Fibroblast of villous mesenchyme (primary cell): ENCODE measurements around the gene MCF2L. TPM values are rescaled to one million over a fixed set of nuclear protein-coding genes. Genes with fewer than 3 reads are reported as not detected.

ENCODE experiments used
- DNase-seq: peaks from one replicate; pipeline ENCODE4 v3.0.0-alpha.2; 2010; ENCODE audit warnings: low read depth
- H3K4me3 ChIP-seq: 2 replicates; pipeline ENCODE4 v1.5.1; 2011; ENCODE audit warnings: low read depth, mild to moderate bottlenecking, low read length
- total RNA-seq: library from RNA; depleted of rRNA; stranded (reverse); fragments of >200 nt; gene quantifications from 2 replicates; pipeline ENCODE4 v1.2.3, GENCODE V29; 2012
- TF ChIP-seq, protein P1 (sequence below): IDR thresholded peaks from 2 replicates; pipeline ENCODE4 v1.5.1; 2012; ENCODE audit warnings: low read depth, mild to moderate bottlenecking, low read length; ENCODE audit not compliant: insufficient read depth

MCF2L gene
- total RNA-seq, 1 donor = under 0.01 TPM

DNA sequence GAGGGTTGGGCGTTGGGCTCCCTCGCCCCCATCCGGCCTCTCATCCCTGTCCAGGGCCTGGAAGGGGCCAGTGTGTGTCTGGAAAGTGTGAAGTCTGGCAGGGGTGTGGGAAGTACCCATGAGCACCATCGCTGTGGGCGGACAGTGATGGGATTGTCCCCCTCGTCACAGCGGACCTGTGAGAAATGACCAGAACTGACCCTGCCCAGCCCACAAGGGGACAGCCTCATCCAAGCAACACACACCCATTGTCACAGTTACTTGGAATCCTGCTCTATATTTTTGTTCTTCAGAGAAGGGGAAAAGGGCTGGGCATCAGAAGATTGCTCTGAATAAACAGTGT, 18.6 kb downstream of the MCF2L start:
- no peak overlapping the region for H3K4me3 ChIP-seq
- TF ChIP-seq, protein P1, sequence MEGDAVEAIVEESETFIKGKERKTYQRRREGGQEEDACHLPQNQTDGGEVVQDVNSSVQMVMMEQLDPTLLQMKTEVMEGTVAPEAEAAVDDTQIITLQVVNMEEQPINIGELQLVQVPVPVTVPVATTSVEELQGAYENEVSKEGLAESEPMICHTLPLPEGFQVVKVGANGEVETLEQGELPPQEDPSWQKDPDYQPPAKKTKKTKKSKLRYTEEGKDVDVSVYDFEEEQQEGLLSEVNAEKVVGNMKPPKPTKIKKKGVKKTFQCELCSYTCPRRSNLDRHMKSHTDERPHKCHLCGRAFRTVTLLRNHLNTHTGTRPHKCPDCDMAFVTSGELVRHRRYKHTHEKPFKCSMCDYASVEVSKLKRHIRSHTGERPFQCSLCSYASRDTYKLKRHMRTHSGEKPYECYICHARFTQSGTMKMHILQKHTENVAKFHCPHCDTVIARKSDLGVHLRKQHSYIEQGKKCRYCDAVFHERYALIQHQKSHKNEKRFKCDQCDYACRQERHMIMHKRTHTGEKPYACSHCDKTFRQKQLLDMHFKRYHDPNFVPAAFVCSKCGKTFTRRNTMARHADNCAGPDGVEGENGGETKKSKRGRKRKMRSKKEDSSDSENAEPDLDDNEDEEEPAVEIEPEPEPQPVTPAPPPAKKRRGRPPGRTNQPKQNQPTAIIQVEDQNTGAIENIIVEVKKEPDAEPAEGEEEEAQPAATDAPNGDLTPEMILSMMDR = no peak
- no peak for DNase-seq

DNA sequence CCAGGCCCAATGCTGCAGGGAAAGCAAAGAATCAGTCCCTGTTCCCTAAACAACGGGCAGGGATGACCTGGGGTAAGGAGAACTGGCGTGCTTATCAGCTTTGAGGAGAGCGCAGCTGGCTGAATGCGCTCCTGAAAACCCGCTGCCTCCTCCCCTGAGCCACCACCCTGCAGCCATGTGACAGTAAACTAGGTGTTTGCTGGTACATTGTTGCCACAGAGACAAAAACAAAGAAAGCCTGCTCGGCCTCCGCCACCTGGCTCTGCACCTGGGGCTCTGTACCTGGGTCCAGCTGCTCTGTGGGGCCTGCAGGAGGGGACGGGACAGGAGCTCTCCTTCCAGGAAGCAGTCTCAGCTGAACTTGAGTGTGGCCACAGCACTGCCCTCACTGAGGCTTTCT, 21.8 kb downstream of the MCF2L start:
- DNase-seq = no peak
- TF ChIP-seq, protein P1 = no peak
- no peak overlapping the region for H3K4me3 ChIP-seq

DNA sequence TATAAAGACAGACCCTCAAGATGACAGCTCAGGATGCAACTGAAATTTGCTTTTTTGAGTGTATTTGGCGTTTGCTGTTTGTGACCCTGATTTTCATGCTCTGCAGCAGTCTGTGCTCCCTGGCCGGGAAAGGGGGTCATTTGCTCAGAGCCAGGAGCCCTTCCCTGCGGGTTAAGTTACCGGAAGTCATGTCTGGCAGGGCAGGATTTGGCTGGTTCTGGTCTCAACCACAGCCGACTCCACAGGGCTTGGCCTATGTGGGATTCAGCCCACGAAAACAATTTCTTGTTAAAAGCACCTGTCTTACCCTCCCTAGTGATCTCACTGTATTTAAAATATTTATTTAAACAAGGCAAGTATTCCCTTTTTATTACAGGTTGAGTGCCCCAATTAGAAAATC, 22.6 kb downstream of the MCF2L start:
- no peak for DNase-seq
- TF ChIP-seq, protein P1 = no peak
- no peak overlapping the region for H3K4me3 ChIP-seq

DNA sequence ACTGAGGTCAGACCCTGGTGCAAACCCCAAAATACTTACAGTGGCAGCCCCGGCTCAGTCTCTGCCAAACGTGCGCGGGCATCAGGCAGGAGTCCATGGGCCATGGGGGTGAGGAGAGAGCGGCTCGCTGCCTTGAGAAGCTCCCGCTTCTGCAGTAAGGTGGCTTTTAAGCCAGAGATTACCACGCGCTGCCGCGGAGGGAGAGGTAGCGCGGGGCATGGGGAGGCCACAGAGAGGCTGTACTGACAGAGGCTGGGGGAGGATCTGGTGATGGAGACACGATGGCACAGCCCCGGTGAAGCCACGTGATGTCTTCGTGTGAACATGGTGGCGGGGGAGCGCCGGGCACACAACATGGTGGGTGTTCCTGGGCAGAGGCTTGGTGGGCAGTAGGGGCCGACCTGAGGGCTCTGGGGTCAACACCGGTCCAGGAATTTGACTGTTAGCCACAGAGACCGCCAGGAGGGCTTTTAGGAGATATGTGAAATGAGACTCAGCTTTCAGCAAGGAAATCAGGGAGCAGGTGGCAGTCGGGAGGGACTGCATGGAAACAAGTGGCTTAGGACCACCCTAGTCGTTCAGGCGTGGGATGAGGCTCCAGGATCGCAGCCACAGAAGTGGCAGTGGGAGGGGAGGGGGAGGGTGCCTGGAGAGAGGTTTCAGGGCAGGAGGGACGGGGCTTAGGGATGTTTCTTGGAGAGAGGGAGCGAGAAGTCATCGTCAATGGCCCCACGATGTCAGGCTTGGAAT, 24.1 kb downstream of the MCF2L start:
- DNase-seq = no peak
- TF ChIP-seq, protein P1 = no peak
- H3K4me3 ChIP-seq = no peak overlapping the region

DNA sequence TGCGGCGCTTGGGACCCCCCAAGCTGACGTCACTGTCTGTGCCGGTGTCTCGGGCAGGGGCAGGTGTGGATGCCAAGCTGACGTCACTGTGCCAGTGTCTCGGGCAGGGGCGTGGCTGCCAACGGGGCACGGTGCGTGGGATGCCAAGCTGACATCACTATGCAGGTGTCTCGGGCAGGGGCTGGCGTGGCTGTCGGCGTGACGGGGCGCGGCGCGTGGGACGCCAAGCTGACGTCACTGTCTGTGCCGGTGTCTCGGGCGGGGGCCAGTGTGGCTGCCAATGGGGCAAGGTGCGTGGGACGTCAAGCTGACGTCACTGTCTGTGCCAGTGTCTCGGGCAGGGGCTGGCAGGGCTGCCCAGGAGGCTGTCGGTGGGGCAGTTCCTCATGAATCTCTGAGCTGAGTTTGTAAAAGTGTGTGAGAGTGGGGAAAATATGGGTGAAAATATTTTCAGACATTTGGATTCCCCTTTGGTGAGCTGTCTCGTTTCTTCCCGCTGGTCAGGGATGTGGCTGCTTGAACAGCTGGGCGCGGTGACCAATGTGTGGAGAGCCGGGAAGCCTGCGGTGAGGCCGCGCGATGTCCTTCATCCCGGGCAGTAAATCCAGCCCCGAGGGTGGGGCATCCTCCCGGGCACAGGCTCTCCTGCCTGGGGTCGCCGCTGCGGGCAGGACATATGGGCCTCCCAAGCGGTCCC, 25.2 kb downstream of the MCF2L start:
- no peak for DNase-seq
- no peak overlapping the region for H3K4me3 ChIP-seq
- TF ChIP-seq, protein P1 = no peak

DNA sequence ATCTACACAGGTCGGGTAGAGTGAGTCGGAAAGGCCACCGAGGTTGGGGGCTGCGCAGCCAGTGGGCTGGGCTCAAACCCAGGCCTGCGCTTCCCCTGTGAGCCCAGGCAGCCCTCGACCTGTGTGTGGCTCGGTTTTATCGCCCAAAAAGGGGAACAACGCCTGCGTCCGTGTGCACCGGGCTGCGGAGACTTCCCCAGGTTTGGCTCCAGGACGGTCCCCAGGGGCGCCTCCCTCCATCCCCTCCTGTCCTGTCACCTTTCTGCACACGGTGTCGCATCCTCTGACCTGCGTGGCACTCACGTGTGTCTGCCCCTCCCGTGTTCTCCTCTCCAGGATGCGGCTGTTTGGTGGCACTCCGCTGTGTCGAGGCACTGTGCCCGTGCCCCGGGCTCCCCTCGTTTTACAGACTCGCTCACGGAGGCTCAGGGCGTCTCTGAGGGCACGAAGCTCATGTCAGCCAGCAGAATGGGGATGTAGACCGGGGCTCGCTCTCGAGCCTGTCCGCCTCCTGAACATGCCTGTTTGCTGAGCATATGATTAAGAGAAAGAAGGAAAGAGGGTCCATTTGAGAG, 25.9 kb downstream of the MCF2L start:
- TF ChIP-seq, protein P1 = no peak
- DNase-seq = no peak
- H3K4me3 ChIP-seq = no peak overlapping the region
